GM21423 (cell line): ENCODE data around the gene ARHGEF6.

Experiments used
- ATAC-seq: cut with Tn5 transposase; IDR thresholded peaks from one replicate; pipeline ENCODE4 v1.9.1; 2021; ENCODE audit warnings: mild to moderate bottlenecking, moderate library complexity; ENCODE audit not compliant: unreplicated experiment

ARHGEF6 gene

GRCh38 chrX:136697156-136697555, 83.6 kb downstream of the ARHGEF6 start:
- no peak for ATAC-seq

- ATAC-seq: peak; percentile 54
These were observed 86.2 kb downstream of the ARHGEF6 start for GRCh38 chrX:136694431-136695087.

GRCh38 chrX:136692271-136692670, 88.5 kb downstream of the ARHGEF6 start:
- ATAC-seq: no peak

DNA sequence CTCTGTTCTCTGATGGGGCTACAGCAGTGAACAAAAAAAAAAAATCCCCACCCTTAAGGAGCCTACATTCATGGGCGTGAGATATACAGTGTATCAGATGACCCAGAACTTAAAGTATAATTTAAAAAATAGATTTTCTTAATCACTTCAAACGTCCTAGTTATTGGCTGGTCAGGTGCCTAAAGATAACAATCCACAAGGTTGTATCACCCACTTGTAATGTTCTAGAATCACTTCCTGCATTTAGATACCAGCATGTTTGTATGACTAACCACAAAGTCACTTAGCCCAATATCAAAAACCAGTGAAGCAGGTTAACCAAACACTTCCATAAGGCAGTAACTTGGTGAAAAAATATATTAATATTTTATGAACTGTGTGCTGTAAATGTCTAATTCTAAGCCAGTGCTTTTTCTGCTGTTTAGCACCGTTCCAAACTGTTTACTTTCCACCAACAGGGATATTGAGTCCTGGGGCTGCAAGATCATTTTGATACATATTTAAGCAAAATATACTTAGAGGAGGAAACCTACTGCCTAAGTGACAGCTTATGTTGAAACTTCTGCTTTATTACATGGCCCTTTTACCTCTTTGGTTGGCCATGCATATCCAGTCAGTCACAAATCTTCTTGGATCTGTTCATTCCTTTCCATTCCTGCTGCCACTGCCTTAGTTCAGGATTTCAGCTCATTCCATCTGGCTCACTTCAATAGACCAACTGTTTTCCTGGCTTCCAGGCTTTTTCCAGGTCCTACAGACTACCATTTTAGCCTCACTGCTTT, 89.5 kb downstream of the ARHGEF6 start:
- no peak for ATAC-seq

DNA sequence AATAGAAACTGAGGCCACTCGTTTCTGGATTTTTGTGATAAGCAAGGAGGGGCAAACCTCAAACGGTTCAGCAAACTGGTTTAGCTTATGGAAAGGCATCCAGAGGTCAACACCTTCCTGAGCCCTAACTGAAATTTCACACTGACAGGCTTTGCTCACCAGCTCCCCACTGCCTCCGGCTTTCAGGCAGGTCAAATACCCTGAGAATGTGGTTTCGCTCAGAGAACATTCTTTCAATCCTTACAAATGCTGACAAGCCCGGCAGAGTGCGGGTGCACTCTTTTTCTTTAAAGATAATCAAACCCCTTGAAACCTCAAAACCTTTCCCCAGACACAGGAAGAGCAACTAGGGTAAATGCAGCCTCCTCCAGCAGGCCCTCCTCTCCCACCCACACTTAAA, 91.3 kb downstream of the ARHGEF6 start:
- ATAC-seq: no peak

DNA sequence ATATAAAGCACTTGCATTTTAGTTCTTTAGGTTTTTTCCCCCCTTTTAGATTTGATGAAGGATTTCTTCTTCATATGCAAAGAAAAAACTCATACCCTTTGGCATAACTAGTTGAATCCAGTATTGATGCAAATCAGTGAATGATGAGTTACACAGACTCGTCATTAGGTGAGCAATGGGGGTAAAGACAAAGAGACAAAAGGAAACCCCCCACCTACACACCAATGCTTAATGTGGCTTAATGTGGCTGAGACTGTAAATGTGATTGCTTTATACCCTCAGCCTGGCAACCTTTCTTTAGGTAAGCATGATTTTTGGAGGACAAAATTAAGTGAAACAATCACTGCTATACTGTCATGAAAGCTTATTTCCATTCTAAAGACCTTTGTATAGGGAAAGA, 93.3 kb downstream of the ARHGEF6 start:
- no peak for ATAC-seq

- ATAC-seq: no peak
These were observed 96.6 kb downstream of the ARHGEF6 start for GRCh38 chrX:136684120-136684519.

- ATAC-seq: no peak
These were observed 101.2 kb downstream of the ARHGEF6 start for GRCh38 chrX:136679531-136679930.

DNA sequence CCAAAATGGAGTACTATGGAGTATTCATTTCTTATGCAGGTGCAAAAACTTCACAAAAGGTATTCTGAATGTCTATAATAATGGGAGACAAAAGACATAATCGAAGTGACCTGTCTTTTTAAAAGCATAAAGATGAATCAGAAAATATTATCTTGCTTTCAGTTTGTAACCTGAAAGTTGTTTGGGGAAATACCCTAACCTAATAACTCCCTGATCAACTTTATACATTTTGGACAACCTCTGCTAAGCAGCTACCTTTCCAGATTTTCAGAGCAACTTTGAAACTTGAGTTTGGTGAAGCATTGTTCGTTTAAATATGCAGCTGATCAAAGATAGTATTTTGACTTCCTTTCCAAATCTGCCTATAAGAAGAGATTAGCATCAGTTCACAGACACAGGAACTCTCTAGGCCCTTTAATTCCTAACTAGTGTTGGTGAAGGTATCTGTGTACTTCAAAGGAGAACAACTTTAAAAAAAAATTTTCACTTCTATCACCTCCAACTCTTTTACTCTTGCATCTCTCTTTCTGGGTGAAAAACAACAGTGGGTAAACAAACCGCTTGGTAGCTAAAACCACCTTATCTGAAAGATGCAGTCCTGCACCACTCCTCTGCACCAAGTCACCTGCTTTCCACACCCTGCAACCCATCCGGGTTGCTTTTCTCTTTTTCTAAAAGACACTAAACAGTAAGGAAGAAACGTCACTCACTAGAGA, 106.3 kb downstream of the ARHGEF6 start:
- ATAC-seq: no peak

GRCh38 chrX:136671006-136671610, 109.6 kb downstream of the ARHGEF6 start:
- ATAC-seq: no peak

GRCh38 chrX:136667446-136668168, 113.1 kb downstream of the ARHGEF6 start:
- no peak for ATAC-seq

DNA sequence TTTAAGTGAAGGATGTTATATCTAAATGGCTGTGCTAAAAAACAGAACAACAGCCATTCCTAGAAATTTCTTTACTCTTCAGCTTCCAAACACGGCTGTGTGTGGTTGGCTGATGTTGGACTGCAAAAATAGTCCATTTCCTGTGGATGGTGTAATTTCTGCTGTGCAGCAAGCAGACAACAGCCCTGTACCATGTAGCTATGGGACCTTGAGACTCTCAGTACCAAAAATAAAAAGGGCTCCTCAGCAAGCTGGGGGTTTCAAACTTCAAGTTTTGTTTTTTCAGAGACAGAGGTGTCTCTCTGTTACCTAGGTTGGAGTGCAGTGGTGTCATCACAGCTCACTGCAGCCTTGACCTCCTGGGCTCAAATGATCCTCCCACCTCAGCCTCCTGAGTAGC, 114.6 kb downstream of the ARHGEF6 start:
- ATAC-seq: no peak

- peak; percentile 73 for ATAC-seq
These were observed 115.4 kb downstream of the ARHGEF6 start for GRCh38 chrX:136665258-136665900.

GRCh38 chrX:136662976-136663375, 117.8 kb downstream of the ARHGEF6 start:
- ATAC-seq: no peak

DNA sequence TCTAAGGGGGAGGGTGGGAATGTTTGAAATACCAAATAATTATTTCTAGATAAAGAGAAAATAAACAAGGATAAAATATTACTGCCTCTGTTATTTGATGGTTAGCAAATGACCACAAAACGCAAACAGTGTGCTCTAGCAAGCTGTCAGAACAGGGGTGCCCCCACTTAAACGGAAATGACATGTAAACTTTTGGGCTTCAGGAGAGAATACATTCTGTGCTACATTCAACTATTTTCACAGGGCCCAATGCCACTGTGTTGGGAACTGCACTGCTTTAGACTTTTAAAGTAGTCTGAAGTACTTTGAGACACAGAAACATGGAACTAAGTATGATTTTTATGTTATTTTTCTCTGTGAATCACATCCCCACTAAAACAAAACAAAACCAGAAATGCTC, 118.6 kb downstream of the ARHGEF6 start:
- no peak for ATAC-seq

GRCh38 chrX:136660896-136661295, 119.8 kb downstream of the ARHGEF6 start:
- no peak for ATAC-seq

- no peak for ATAC-seq
These were observed 121.6 kb downstream of the ARHGEF6 start for GRCh38 chrX:136659174-136659573.

- ATAC-seq: no peak
These were observed 122.6 kb downstream of the ARHGEF6 start for GRCh38 chrX:136658151-136658550.

- ATAC-seq: no peak
These were observed 124.3 kb downstream of the ARHGEF6 start for GRCh38 chrX:136656361-136656964.
